NCI-H524 (cell line): ENCODE data around the gene MYO1E.
"Not testable (repeated sequence)": the region's sequence is repeated elsewhere in the genome, so short reads cannot be mapped to it uniquely, and the experiment has no call there.

ENCODE experiments used
- DNase-seq, 2 experiments: peaks; one replicate each; lab custom pipeline; 2025; lab: John Stamatoyannopoulos, UW

MYO1E gene

DNA sequence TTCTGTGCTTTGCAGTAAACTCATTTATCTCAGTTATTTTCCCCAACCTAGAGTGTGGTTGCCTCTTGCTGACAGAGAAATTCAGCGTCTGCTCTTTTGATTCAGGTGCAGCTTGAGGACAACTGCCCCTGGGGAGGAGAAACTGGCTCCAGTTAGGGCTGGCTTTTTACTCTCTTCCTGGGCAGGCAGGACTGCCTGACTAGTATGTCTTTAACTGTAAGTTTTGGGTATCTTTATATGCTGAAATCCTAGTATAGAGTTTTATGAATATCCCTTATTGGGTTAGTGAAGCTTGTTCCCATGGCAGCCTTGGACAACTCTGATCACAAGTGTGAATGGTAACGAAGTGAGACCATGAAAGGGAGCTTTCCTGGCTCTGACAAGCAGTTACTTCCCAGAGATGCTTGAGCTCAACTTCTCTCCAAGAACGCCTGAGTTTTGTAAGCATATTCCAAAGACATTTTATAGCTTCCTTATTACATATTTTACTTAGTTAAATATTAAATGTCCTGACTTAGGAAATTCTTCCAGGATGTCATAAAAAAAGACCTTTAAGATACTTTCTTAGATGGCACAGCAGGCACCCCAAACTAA lies 240.6 kb downstream of the MYO1E start:
- DNase-seq, result no peak

DNA sequence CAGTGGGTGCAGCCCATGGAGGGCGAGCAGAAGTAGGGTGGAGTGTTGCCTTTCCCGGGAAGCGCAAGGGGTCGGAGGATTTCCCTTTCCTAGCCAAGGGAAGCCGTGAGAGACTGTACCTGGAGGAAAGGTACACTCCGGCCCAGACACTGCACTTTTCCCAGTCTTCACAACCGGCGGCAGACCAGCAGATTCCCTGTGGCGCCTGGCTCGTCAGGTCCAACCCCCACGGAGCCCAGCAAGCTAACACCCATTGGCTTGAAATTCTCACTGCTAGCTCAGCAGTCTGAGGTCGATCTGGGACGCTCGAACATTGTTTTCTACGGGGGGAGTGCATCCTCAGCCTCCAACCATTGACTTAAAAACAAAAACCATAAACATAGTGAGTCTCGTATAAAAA lies 241.2 kb downstream of the MYO1E start:
- DNase-seq, result no peak

DNA sequence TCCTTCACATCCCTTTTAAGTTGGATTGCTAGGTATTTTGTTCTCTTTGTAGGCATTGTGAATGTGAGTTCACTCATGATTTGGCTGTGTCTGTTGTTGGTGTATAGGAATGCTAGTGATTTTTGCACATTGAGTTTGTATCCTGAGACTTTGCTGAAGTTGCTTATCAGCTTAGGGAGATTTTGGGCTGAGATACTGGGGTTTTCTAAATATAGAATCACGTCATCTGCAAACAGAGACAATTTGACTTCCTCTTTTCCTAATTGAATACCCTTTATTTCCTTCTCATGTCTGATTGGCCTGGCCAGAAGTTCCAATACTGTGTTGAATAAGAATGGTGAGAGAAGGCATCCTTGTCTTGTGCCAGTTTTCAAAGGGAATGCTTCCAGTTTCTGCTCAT lies 245.4 kb downstream of the MYO1E start:
- not testable (repeated sequence) for DNase-seq

DNA sequence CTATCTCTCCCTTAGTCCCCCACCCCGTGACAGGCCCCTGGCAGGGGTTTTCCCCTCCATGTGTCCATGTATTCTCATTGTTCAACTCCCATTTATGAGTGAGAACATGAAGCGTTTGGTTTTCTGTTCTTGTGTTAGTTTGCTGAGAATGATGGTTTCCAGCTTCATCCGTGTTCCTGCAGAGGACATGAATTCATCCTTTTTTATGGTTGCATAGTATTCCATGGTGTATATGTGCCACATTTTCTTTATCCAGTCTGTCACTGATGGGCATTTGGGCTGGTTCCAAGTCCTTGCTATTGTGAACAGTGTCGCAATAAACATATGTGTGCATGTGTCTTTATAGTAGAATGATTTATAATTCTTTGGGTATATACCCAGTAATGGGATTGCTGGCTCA lies 247.0 kb downstream of the MYO1E start:
- DNase-seq, result not testable (repeated sequence)

DNA sequence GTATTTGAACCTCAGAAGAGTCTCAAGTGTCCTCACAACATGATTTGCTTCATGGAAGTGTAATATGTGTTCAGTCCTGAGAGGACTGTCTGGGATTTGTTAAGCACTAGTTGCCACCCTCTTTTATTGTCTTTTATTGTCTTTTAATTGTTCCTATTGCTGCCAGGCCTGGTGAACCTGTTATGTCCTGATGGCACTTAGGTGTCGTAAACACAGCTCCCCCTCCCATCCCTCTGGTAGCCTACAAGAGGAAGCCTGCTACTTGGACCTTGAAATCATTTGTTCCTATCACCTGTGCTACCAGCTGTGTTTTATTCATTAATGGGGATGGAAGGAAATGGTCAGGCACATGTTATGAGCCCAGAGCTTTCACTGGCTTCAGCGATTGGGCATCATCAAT lies 248.4 kb downstream of the MYO1E start:
- DNase-seq, result no peak

DNA sequence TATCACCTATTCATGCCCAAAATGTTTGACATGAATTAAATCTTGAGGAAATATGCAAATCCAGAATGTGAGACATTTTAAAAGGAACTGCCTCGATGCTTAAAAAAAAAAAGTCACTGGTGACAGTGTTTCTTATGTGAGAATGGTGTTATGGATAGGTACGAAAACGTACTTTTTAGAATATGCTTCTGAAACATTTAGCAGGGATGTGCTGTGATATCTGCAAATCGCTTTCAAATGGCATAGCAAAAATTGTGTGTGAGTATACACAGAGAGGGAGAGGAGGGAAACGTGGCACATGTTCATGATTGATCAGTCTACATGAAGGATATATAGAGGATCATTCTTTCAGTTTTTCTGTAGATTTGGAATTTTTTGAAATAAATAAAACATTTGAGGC lies 251.7 kb downstream of the MYO1E start:
- DNase-seq, result no peak

DNA sequence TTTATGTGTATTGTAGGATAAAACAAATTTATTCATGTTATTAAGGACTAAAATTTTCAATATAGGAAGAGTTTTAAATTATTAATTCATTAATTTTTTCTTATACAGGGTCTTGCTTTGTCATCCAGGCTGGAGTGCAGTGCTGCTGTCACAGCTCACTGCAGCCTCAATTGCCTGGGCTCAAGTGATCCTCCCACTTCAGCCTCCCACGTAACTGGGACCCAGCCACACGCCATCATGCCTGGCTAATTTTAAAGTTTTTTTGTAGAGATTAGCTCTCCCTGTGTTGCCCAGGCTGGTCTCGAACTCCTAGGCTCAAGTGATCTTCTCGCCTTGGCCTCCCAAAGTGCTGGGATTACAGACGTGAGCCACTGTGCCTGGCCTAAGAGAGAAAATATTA lies 253.0 kb downstream of the MYO1E start:
- no peak for DNase-seq

DNA sequence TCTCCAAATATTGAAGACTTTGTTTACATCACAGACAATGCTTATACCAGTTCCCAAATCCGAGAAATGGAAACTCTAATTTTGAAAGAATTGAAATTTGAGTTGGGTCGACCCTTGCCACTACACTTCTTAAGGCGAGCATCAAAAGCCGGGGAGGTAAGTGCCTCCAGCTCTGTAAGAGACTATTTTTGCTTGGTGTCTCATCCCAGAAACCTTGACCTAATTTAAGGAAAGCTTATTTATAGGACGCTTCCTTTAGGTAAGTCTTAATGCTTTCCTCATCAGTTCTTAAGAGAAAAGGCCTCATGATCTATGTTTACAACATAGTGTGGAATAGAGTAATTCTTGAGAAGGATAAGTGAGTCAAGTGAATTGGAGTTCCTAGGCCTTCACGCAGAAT lies 255.9 kb downstream of the MYO1E start:
- DNase-seq, result no peak

DNA sequence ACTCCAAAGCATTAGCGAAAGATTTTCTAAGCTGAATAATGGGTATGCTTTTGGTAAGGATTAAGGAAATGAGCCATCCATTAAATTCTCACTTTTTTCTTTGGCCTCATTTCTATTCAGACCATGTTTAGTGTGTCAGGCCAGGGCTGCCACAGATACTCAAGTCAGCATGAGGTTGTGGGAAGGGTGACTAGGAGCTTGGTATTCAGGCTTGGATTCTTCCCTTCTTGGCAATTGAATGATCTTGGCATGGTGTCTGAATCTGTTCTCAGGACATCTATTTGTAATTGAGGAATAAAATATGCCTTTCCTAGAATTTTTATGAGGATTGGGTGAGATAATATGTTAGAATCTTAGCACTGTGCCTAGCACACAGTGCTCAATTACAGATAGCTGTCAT lies 256.5 kb downstream of the MYO1E start:
- DNase-seq, result no peak

DNA sequence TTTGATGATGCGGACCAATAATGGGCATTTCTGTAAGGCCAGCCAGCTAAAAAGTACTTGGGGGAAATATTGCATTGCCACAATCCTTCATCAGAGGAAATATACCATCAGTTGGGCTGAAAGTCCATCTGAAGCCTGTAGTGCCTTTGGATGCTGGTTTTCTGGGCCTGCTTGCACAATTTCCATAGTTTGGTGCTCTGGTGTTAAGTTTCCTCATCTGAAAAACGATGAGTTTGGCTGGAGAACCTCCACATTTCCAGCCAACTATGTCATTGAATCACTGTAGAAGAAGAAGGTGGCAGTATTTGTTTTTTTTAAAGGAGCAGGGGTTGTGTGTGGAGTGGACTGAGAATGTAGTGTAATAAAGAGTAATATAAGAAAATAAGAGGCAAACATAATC lies 257.6 kb downstream of the MYO1E start:
- DNase-seq, result no peak

DNA sequence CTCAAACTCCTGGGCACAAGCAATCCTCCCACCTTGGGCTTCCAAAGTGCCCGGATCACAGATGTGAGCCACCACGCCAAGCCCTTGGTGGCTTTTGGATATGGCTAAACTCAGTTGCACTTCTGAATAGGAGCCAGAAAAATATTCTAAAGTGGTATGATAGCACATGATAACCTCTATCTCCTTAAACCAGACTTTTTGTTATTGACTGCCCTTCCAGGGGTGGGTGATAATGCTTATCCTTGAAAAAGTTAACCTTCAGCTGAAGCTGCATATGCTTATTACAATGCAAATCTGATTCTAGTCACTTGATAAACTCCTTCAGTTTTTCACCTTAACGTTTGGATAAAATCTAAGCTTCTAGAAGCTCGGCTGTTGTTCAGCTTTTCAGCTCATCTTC lies 261.4 kb downstream of the MYO1E start:
- DNase-seq, result no peak

DNA sequence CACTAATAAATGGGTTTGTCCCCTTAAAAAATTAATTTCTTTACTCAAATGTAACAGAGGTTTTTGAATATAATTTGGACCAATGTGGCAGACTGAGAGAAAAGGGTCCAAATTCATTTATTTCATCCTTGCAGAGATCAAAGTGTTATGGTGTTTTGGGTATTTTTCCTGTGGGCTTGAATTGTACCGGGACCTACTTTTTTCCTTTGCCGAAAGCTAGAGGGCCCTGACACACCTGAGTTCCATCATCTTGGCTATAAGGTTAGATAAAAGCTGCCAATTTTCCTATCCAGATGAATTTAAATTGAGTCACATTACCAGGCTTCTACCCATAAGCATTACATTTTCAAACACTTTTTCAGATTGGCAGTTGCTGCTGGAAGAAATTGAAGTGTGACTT lies 266.8 kb downstream of the MYO1E start:
- DNase-seq, result peak in 1 of 2 experiments; percentile 30

DNA sequence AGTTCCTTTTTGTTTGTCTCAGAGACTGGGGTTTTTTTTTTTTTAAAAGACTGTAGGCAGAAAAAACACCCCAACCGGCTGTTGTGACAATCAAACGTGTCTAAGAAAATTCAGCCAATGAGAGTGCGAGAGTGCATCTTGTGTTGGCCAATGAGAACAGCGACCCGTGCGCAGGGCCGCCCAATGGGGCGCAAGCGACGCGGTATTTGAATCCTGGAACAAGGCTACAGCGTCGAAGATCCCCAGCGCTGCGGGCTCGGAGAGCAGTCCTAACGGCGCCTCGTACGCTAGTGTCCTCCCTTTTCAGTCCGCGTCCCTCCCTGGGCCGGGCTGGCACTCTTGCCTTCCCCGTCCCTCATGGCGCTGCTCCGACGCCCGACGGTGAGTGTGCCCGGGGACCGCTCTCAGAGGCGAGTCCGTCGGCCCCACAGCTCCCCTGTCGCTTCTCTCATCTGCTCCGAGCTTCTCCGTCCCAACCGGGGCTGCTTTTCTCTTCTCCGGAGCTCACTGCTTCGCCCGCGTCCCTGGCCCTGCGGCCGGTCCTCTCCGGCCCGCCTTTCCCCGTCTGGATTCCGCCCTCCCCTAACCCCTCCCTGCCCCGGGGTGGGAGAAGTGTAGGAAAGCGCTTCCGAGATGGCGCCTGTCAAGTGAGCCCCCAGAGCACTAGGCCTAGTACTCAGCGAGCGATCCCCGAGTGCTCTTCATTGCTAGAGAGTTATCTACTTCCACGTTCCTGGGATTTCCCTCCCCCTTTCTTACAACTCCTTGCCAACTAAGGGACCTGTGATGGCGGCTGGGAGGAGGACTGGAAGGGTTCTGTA lies 267.5 kb downstream of the MYO1E start, which contains the start of gene CCNB2:
Gene CCNB2 (plus strand): TSS at position 235 of the 821 bp plus-strand sequence. CDS start 123 bp downstream, at position 358.
- DNase-seq, result peak; percentile 96

DNA sequence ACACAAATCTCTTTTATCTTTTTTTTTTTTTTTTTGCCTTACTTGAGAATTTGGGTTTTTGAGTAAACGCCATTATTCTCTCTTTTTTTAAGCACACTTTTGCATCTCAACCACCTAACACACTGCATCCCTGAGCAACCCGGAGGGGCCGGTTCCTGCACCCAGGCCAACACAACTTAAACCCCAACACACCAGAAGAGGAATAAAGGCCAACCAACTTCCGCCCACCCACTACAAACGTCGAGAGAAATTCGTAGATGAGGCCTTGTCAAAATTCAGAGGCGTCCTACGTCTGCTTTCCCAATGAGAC lies 268.1 kb downstream of the MYO1E start:
- no peak for DNase-seq

DNA sequence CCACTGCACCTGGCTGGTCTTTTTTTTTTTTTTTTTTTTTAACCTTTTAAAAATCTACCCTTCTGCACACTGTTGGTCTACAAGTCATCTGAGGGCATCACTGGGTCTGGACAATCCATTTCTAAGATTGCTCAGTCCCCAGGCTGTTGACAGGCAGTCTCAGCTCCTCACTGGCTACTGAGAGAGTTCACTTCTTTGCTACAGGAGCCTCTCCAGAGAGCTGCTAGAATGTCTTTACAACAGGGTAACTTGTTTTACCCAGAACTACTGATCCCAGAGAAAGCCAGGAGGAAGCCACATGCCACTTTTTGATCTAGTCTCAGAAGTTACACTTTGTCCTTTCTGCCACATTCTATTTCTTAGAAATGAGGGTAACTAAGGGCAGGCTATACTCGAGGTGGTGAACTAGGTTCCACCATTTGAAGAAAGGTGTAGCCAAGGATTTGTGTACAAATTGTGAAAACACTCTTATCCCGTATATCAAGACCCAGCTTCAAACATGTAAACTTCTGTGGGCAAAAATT lies 273.4 kb downstream of the MYO1E start:
- no peak for DNase-seq

DNA sequence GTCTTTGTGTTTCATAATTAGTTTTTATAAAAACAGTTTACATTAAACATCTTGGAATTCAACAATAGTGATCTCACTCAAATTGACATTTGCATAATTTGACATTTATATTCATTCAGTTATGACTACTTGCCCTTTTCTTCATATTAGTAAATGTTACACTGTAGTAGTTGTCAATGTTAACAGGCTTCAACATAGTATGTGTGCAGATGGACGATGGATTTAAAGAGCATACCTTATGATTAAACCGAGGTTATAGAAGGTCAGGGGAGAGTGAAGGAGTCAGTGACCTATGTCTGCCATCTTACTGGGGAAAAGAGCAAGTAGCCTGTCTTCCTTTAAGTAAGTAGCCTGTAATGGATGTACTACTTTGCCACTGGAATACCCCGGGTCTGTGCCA lies 276.2 kb downstream of the MYO1E start:
- DNase-seq, result no peak

DNA sequence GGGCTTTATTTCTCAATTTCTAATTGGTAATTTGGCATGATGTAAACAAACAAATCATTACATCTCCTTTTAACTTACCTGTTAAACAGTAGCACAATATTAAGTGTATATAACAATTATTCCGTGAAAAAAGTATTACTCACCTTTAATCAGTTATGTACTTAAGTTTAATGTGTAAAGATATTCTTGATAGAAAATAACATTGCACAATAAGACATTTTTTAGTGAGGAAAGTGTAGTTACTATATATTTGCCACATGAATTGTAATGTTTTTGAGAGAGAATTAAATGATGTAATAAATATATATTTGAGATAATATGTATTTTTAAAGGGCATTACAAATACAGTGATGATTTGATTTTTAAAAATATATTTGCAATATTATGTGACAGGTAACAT lies 278.6 kb downstream of the MYO1E start:
- DNase-seq, result no peak

DNA sequence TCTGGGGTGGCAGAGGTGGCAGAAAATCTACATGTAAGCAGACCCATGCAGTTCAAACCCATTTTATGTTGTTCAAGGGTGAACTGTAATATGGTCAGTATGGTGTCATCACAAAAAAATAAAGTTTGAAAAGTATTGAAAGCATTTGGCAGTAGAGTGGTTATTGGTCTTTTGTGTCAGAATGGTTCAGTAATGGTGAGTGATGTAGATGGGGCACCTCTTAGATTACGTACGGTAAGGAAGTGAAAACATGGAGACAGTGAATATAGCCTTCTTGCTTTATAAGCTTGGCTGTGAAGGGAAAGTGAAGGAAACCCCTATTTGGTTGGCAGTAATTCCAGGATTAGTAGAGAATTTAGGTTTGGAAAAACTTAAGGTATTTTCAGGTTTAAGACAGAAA lies 284.9 kb downstream of the MYO1E start:
- DNase-seq, result no peak
